GM19468 (cell line): ENCODE data around the gene TMEM30A.
A peak's percentile ranks its signal among the peaks of the same experiment; 100 is the strongest.

ENCODE experiments used
- ATAC-seq: cut with Tn5 transposase; IDR thresholded peaks from one replicate; pipeline ENCODE4 v1.9.1; 2021; ENCODE audit warnings: mild to moderate bottlenecking, moderate library complexity, moderate number of reproducible peaks; ENCODE audit not compliant: unreplicated experiment; ENCODE audit errors: extremely low read depth

Gene TMEM30A

DNA sequence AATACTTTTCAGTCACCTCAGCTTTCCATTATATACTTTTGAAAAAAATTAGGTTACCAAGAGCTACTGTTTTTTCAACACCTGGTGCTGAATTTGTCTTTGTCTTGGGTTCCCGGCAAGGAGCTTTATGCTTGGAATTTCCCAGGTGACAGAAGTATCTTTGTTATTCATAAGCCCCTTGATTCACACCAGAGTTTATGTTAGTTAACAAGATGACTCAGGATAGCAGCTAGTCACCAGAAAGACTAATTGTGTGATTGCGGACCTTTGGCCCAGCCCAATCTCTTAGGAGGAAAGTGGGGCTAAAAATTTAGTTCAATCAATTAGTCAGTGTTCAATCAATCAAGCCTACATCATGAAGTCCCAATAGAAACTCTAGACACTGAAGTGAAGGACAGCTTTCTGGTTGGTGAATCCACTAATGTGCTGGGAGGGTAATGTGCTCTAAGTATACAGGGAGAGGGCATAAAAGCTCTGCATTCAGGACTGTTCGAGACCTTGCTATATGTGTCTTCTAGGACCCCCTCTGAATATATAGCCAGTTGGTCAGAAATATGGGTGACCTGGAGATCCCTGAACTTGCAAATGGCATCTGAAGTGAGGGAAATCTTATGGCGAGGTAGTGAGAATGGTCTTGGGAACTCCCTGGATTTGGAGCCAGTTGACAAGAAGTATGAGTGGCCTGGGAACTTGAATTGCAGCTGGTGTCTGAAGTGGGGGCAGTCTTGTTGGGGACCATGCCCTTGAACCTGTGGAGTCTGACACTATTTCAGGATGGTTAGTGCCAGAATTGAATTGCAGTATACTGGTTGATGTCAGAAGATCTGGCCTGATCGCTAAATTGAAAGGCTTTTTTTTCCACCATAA is 16.2 kb downstream of the TMEM30A start:
- ATAC-seq, result no peak

DNA sequence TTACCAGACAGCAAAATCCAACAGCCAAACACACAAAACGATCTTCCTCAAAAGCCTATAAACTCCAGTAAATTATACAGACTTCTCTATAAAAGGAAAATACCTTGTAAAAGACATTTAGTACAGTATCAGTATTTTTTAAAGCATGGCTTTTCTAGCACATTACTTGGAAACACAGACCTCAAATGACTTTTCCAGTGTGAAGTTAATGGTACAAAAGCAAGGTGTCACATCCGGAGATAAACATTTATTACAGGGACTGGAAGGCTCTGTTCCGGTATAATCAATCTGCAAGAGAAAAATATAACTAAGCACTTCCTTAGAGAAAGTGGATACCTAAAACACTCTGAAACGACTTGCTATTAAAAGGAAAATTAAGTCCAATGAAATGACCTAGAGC is 17.1 kb downstream of the TMEM30A start:
- ATAC-seq, result no peak

DNA sequence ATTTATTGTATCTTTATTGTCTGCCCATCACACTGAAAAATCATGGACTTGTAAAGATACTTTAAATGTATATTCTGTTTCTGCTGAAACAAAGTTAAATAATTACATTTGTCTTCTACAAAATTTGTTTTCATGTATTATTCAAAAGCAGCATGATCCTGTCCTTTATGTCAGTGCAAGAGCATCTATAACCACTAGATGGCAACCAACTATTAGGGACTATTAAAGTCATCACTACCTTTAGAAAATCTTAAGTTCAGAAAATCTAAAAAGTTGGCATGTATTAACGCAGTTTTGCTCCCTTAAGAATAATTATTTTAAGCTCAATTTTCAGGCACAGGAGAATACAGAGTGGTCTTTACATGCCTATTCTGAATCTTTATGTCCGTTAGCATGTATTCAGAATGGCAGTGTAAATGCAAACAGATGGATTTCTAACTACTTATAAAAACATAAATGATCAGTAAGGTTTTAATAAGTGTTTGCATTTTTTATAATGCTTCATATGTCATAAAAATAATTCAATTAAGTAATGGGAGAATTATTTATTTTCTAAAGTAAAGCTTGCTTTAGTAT is 17.8 kb downstream of the TMEM30A start:
- ATAC-seq, result peak; percentile 49

DNA sequence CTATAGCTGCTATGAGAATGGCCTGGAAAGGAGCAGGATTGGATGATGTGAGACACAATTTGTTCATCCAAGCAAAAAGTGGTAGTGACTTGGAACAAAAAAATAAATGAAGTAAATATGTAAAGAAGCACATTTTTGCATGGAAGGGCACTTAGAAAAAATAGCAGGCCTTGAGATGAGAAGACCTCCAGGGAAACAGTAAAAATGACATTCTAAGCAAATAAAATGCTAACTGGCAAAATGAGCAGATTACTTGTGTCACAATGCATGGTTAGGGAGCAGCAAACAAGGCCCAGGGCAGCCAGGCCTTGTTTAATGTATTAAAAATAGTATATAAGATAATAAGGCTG is 21.2 kb downstream of the TMEM30A start:
- no peak for ATAC-seq

DNA sequence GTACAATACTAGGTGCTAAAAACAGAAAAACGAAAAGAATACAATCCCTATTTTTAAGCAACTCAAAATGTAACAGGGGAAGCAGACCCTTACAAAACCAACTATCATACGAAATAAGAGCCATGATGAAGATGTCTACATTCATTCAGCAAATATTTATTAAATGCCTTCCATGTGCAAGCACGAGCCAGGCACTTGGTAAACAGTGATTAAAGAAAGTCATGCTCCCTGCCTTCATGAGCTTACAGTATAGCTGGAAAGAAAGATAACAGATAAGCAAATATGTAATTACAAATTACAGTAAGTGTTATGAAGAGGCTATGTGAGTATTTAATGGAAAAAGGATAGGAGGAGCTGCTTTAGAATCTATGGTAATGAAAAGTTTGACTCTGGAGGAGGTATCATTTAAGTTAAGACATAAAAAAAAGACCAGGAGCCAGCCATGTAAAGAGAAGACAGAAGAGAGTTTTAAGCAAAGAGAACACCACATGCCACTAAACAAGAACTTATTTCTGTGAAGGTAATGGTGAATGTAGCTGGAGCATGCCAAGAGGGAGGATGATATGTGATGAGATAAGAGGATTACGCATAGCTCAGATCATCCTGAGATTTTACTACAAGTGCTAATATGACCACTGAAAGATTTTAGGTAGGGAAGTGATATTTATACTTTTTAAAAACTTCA is 21.7 kb downstream of the TMEM30A start:
- no peak for ATAC-seq

DNA sequence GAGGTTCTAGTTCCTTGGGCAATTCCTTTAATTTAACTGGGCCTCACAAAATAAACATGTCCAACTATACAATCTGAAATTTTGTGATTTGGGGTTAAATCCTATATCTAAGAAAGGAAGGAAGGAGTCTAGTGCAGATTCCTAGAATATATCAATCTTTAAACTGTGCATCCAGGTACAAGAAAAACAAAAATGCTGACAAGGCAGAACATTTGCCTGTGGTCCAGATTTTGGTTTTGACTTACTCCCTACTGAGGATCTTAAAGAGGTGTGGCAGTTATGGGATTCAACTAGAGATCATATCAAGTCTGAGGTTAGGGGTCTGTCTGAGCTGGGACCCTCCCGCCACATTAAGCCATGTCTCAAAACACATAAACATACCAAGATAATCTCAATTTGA is 23.3 kb downstream of the TMEM30A start:
- ATAC-seq, result no peak

DNA sequence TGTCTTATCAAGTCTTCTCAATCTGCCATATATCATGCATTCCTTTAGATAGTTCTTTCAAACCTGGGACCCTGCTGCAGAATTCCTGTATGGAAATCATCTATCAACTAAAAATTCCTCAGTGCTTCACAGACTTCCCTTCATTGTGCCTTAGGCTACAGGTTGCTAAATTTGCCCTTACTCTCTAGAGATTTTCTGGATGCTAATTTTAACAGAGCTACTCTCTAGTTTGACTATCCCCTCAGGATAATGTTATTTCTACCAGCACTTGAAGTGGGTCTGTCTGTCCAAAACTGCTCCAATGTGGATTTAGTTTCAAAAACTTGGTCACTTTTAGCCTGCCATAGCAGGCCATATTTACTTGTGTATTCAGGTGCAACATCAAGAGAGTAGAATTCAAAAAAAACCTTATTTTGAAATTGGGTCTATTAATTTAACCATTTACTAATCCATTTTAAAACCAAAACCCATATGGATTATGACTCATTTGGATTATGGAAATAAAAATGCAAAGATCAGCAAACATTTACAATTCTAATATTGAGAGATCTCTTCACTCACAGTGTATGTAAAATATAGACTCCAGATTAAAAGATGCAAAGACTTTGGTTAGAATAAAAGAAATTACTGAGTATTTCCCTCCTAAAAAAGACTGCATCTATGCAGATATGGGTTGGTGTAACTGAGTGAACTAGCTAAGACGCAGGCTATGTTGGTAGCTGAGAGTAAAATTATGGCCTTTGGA is 27.1 kb downstream of the TMEM30A start:
- ATAC-seq, result no peak

DNA sequence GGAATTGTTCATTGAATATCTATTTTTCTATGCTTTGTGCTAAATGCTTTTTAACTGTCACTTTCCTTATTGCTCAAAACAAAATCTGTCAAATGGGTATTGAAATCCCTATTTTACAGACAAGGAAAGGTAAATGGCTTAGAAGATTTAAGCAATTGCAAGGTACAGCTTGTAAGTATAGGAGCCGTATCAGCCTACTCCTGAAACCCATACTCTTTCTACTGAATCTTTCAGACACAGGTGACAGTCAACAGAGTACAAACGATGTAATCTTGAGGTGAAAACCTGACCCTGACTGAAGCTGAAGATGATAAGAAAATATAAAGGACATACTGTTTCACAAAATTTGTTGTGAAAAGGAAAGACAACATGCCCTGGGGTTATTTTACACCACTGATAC is 34.0 kb downstream of the TMEM30A start:
- ATAC-seq, result no peak

DNA sequence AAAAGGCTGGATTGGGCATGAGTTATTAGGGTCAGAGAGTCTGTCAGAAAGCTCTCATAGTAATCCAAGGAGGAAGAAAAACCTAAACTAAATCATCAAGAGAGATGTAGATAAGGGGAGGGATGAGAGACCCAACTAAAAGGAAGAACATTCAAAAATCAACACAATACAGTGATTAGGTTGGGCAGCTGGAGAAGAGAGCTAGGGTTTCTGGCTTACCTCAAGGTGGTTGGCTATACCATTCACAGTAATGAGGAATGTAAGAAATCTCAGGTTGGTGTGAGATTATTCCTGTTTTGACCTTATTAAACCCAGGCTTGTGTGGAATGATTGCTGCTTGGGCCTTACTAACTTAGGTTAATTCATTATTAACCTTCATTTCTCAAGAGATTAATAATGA is 34.8 kb downstream of the TMEM30A start:
- no peak for ATAC-seq

DNA sequence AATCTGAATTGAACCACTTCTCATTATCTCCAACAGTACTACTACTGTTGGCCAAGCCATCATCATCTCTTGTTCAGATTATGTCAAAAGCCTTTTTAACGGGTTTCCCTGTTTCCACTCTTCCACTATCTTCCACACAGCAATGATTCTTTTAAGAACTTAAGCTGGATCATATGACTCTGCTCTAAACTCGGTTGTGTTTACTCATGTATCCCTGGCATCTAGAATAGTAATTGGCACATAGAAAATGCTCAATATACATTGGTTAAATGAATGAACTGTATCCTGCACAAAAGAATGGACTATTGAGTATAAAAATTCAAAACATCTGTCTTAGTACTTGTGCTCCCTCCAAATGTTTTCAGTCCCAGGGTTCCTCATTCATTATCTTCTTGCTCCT is 38.2 kb downstream of the TMEM30A start:
- ATAC-seq, result no peak

DNA sequence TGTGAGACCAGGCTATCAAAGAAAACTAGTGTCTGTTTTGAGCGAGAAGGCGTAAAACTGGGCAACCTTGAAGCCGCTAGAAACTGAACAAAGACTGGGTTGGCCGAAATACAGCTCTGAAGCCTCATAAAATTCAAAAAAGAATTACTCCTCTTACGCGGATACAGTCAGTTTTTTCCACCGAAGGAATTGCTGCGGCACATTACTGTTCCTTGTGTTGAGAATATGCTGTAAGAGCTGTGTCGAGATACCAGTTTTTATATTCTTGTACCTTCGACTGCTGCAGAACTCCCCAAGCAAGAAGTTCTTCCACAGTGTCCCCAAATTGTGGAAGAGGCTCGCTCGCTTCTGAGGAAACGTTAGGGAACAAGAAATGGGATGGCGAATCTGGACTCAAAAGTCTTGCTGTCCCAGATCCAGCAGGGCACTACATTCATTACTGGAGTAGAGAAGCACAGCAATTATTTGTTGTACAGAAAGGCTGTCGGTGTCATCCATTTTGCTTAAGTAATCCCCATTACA is 40.5 kb downstream of the TMEM30A start:
- no peak for ATAC-seq

DNA sequence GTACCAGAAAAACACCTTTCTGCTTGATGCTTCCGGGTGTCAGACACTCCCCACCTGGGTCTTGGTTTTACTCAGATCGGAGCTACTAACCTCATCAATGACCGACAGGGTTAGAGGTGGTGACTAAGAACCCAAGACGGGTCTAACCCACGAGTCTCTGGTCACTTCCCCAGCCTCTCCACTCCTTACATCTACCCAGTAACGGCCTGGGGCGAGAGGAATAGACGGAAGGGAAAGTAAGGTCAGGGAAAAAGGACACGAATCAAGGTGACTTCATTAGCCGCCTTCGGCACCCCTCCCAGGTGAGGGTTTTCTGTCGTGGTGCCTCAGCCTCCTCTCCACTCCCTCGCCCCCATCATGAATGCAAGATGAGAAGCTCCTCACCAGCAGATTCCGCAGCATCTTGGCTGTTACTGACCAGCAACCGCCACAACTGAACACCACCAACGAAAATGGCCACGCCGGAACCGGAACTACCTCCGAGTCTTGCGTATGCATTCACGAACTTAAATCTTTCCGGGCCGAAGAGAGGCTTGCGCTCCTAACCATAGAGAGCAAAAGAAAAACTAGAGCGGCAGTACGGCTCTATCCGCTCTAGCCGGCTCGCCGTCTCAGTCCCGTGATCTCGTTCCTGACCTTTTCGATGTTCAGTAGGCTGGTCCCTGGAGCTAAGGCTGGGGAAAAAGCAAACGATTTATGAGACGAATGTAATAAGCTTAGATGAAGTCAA is 41.1 kb downstream of the TMEM30A start, which contains the start of gene COX7A2:
Gene COX7A2 (minus strand): TSS at position 469 of the 730 bp plus-strand sequence. CDS start 67 bp downstream, at position 402.
- peak; percentile 97 for ATAC-seq

DNA sequence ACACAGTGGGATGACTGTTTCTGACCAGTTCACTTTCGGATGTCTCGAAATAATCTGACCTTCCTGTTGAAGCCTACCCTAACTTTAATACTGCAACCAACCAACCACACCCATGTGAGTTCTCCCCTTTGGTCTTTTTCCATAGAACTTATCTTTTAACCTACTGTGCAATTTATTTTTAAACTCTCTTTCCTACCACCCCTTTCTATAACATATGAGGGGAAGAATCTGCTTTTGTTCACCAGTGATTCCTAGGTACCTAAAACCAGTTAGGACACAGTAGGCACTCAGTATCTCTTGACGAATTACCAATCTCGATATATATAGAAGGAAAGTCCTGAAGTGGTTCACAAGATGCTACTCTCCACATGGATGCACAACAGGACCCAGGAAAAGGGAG is 48.0 kb downstream of the TMEM30A start:
- ATAC-seq, result no peak

DNA sequence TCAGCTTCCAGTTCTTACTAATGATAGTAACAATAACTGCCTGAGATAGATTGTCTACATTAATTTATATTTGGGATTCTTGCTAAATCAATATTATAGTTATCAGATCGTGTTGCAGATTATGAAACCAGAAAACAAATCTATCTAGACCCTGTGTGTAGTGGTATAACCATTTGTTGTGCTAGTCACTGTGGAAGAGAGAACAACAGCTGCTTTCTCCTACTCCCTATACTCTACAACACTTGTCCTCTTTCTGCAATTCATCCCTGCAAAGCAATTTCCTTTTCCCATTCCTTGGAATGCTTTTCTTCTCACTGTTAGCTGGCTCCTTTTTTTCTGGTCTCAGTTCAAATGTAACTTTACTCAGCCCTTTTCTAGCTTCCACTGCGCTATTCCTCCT is 49.3 kb downstream of the TMEM30A start:
- ATAC-seq, result no peak

DNA sequence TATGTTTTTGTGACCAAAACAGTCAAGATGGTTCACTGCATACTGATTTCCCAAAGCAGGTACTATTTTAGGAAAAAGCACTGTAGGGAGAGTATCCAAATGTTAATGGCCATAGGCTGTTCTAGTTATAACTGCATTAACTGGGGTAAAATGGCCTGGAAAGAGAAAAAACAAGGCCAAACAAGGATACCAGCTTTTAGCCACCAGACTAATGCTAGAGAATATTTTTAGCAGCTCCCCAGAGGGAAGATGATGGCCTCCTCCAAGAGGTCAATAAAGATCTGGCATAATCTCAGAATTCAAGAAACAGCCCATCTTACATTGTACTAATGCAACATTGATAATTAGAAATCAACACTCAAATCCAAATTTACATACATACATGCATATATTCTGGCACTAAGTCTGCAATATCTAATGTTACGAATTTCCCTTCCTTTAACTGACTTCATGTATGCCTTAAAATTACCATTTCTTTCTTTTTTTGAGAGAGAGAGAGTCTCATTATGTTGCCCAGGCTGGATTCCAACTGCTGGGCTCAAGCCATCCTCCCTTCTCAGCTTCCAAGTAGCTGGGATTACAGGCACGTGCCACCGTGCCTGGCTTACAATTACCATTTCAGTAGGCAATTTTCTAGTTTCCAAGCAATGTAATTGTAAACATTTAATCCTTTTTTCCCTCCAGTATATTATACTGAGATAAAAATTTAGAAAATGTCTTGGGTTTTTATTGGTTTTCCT is 50.3 kb downstream of the TMEM30A start:
- ATAC-seq, result no peak

DNA sequence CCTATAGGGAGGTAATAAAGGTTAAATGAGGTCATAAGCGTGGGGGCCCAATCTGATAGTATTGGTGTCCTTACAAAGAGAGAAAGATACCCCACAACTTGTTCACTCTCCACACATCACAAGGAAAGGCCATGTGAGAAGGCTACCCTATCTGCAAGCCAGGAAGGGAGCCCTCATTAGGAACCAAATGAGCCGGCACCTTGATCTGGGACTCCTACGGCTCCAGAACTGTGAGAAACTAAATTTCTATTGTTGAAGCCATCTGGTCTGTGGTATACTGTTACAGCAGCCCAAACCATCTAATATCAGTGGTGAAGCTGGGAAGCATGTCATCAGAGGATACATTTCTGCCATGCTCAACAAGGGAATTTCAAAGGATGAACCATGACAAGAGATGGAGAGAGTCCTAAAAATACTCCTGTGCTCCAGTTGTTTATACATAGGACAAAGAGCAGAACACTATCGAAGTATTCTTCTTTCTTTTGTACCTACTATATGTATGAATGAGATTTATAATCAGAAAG is 51.4 kb downstream of the TMEM30A start:
- ATAC-seq, result no peak

DNA sequence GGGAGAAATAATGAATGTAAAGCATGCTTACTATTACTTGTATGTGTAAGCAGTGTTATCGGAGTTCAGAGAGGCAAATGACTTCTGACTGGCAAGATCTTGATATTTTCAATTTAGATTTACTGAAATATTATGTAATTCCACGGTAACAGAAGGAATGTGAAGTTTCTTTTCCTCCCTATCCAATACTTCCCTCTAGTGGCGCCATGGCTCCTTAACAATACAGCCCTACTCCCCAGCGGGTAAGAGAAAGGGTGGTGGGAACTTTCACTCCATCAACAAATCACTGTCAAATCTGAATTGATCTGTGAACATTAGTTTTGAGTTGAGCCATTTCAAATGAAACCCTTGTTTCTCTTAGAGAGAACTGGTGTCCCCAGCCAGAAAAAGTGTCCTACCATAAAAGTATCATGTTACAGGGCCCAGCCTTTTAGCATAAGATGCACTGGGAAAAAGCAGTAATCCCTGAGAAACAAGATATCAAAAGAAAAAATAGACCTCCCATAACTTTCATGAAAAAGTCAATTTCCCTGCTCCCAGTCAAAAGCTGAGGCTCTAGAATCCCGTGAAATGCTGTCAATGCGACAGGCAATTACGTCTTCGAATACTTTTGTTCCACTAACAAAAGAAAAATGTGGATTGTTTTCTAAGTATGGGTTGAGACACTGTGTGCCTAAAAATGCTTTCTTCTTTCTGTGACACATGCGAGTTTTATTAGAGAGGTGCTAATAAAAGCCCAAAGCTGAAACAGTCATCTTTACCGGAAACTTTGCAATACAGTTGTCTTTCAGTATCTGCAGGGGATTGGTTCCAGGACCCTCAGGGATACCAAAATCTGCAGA is 53.9 kb downstream of the TMEM30A start:
- no peak for ATAC-seq
